Measurements from ENCODE around the gene KDM1A. TPM values are rescaled to one million over a fixed set of nuclear protein-coding genes. Genes with fewer than 3 reads are reported as not detected.

Gene KDM1A
- total RNA-seq, 3 donors from 2014 or later: 41.6 to 73.2 (median 68.5) TPM

DNA sequence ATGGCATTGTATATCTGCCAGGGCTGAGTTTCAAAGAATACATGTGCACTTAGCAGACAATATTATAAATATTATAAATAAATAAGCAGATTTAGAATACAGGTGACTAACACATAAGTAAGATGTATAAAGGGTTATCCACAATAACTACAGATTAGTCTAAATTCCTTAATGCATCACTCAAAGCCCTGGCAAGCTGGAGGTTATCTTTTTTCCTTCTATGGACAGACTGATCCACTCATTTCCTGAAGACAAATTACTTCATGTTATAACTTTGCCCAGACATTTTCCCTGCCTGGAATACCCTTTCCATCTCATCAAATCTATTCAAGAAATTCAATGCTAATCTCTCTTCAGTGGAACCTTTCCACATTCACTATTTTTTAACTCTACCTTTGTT lies 110.6 kb downstream of the KDM1A start:
- no peak for DNase-seq (ENCODE audit: low spot score in 2 of 2)
- TF ChIP-seq POLR2AphosphoS5 (IDR thresholded peaks at IDR 0.05) (no peak), POLR2A (IDR thresholded peaks at IDR 0.05) (no peak)
- H3K36me3 ChIP-seq: no peaks in the 10 kb centered on the region
- no peak overlapping the region for H3K27ac ChIP-seq
- H3K4me3 ChIP-seq: no peak overlapping the region
- H3K9me3 ChIP-seq: no peaks in the 10 kb centered on the region
- H3K27me3 ChIP-seq: no peaks in the 10 kb centered on the region
- intact Hi-C loops (cut with DNase I; ENCODE audit: low total_unique reads): loop anchor here (5.0 kb wide), 1 partner anchor 1538 kb away; no protein-coding TSS in a partner anchor
- no peaks in the 10 kb centered on the region for H3K4me1 ChIP-seq

DNA sequence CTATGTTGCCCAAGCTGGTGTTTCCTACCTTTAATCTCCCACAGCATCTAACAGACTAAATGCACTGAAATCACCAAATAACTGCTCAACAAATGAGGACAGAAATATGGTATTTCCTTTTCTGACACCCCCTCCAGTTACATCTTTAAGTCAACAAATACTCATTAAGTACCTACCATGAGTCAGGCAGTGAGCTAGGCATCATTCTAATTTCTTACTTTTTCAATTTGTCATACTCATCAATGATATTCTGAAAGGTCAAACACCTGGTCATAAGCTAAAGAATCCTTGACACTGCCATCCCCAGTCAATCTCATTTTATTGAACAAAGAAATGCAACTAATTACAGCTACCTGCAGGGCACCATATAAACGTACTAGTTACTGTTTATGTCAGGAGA lies 112.8 kb downstream of the KDM1A start:
- no peak overlapping the region for H3K27ac ChIP-seq
- DNase-seq (ENCODE audit: low spot score in 2 of 2): no peak
- no peaks in the 10 kb centered on the region for H3K36me3 ChIP-seq
- H3K4me3 ChIP-seq: no peak overlapping the region
- H3K4me1 ChIP-seq: no peaks in the 10 kb centered on the region
- TF ChIP-seq POLR2AphosphoS5 (IDR thresholded peaks at IDR 0.05) (no peak), POLR2A (IDR thresholded peaks at IDR 0.05) (no peak)
- TF ChIP-seq, protein P1, sequence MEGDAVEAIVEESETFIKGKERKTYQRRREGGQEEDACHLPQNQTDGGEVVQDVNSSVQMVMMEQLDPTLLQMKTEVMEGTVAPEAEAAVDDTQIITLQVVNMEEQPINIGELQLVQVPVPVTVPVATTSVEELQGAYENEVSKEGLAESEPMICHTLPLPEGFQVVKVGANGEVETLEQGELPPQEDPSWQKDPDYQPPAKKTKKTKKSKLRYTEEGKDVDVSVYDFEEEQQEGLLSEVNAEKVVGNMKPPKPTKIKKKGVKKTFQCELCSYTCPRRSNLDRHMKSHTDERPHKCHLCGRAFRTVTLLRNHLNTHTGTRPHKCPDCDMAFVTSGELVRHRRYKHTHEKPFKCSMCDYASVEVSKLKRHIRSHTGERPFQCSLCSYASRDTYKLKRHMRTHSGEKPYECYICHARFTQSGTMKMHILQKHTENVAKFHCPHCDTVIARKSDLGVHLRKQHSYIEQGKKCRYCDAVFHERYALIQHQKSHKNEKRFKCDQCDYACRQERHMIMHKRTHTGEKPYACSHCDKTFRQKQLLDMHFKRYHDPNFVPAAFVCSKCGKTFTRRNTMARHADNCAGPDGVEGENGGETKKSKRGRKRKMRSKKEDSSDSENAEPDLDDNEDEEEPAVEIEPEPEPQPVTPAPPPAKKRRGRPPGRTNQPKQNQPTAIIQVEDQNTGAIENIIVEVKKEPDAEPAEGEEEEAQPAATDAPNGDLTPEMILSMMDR (IDR thresholded peaks at IDR 0.05): no peak
- no peaks in the 10 kb centered on the region for H3K9me3 ChIP-seq
- intact Hi-C loops (cut with DNase I; ENCODE audit: low total_unique reads): no loop called here
- no peaks in the 10 kb centered on the region for H3K27me3 ChIP-seq

Other genes starting within 250 kb of the KDM1A start
- not detected for gene LACTBL1, start 46.6 kb upstream of the KDM1A start, total RNA-seq
- gene TEX46, start 3.6 kb upstream of the KDM1A start, total RNA-seq: not detected
- 10 to 100 TPM; 21.0 to 26.6 (median 24.6) TPM for gene LUZP1, start 149.4 kb downstream of the KDM1A start, total RNA-seq
- not detected for gene HTR1D, start 198.0 kb downstream of the KDM1A start, total RNA-seq